AG08396 (cell line): ENCODE data around the gene FUBP3.
A peak's percentile ranks its signal among the peaks of the same experiment; 100 is the strongest.

Experiments
- DNase-seq: peaks from one replicate; pipeline ENCODE4 v3.0.0; 2012; ENCODE audit warnings: low spot score, mixed read lengths

Gene FUBP3, protein sequence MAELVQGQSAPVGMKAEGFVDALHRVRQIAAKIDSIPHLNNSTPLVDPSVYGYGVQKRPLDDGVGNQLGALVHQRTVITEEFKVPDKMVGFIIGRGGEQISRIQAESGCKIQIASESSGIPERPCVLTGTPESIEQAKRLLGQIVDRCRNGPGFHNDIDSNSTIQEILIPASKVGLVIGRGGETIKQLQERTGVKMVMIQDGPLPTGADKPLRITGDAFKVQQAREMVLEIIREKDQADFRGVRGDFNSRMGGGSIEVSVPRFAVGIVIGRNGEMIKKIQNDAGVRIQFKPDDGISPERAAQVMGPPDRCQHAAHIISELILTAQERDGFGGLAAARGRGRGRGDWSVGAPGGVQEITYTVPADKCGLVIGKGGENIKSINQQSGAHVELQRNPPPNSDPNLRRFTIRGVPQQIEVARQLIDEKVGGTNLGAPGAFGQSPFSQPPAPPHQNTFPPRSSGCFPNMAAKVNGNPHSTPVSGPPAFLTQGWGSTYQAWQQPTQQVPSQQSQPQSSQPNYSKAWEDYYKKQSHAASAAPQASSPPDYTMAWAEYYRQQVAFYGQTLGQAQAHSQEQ

DNA sequence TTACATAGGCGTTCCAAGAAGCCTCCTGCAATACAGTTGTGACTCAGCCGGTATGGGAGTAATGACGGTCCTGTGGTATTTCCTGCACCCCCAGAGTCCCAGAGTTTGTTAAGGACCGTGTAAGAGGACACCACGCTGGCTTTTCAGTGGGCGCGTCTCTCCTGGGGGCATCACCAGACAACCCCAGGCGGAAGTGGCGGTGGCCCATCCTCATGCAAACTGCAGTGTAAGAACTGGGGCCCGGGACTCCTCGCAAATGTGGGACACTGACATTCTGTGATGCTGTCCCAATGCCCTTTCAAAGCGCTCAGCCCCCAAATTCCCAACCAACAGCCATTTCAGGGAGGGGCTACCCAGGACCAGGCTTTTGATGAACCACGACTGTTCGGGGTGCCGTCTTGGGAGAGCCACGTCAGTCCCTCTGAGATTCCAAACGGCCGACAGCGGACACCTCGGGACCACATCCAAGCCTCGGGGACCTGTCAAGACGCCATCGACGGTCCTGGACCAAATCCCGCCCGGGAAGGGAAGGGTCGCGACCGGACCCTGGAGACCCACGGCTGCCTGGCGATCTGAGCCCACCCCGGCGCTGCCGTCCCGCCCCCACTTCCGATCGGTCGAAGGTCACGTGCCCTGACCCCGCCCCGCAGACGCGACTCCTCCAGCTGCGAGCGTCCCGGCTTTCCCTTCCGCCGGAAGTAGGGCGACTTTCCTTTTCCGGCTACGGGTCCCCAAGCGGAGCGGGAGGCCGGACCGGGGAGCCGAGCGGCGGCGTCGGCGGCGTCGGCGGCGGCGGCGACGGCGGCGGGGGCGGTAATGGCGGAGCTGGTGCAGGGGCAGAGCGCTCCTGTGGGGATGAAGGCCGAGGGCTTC is at the start of gene FUBP3:
Gene FUBP3 (plus strand): TSS at position 713 of the 873 bp plus-strand sequence. CDS start 104 bp downstream, at position 817.
- peak; percentile 98 for DNase-seq

DNA sequence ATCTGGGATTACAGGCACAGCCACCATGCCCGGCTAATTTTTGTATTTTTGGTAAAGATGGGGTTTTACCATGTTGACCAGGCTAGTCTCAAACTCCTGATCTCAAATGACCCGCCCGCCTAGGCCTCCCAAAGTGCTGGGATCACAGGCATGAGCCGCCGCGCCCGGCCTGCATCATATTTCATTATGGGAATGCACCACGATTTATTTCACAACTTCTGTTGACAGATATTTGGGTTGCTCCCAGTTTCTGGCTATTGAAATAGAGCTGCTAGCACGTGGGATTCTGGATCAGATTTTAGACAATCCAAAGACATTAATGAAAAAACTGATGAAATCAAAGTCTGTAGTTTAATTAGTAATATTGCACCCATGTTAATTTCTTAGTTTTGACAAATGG is 48.4 kb upstream of the FUBP3 start:
- DNase-seq = no peak

DNA sequence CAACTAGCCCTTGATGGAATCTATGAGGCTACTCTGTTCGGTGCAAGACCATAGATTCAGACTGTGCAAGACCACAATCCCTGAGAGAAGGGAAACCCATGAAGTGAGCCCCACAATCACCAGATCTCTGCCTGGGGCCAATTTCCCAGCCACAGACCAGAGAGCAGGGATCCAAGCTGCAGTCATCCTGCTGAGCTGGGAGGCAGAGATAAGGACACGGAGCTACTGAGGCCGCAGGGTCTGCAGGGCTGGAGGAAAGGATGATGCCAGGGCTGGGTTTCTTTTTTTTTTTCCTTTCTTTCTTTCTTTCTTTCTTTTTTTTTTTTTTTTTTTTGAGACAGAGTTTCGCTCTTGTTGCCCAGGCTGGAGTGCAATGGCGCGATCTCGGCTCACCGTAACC is 47.7 kb upstream of the FUBP3 start:
- DNase-seq = no peak

DNA sequence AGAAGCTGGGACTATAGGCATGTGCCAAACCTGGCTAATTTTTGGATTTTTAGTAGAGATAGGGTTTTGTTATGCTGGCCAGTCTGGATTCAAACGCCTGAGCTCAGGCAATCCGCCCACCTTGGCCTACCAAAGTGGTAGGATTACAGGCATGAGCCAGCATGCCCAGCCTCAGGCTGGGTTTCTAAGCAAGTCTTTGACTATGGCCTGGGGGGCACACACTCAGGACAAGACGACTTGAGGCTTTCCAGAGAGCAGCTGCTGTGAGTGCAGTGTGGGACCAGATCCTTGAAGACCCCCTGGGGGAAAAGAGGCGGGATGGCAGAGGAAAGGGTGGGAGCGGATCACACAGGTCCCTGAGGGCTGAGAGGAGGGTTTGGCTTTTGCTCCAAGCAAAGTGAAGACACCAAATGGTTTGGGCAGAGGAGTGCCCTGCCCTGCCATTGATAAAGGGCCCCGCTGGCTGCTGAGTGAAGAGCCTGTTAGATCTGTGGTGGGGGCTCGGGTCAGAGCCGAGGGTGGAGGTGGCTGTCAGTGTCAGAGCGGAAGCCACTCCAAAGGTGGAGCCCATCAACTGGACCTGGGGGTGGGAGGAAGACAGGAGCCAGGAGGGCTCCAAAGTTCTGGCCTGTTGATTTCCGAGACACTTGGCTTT is 46.8 kb upstream of the FUBP3 start:
- DNase-seq = no peak

DNA sequence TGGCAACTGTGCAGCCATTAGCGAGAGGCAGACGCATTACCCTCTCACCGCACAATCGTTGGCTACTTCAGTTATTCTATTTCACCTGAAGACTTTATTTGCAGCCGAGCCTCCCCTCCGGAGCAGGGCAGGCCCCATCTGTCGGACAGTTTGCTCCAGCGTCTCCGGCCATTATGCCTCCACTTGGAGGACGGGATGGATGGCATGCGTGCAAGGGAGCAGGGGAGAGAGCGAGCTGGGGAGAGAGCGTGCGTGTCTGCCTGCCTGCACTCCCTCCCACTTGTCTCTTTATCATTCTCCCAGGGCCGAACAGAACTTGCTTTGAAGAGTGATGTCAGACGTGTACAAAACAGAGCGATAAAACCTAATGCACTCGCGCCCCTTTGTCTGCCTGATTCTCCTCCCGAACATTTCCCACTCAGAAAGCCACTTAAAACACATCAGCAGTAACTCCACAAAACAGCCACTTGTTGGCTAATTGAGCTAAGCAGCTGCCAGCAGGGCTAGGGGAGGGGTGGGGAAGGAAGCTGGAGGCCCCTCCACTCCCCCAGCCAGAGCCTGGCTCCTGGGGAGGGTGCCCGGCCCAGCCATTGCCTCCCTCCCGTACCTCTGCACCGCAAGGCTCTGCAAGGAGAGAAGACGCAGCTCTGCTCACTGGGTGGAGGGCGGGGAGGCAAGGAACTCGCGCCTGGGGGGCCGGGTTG is 43.4 kb upstream of the FUBP3 start:
- DNase-seq = peak; percentile 69

DNA sequence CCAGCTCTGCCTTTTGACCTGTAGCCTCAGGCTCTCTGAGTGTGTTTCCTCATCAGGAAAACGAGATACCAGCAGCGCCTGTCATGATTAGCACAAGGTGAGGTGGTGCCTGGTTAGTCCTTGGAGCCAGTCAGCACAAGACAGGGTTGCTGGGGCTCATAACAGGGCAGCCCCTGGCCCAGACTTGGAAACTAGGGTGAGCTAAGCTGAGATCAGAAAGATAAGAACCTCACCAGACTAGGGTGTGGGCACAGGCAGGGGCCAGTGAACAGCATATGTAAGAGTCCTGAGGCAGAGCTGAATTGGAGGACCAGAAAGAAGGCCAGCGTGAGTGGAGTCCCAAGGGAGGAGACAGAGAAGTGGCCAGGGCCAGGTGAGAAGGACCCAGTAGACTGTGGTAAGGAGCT is 42.7 kb upstream of the FUBP3 start:
- DNase-seq = no peak

DNA sequence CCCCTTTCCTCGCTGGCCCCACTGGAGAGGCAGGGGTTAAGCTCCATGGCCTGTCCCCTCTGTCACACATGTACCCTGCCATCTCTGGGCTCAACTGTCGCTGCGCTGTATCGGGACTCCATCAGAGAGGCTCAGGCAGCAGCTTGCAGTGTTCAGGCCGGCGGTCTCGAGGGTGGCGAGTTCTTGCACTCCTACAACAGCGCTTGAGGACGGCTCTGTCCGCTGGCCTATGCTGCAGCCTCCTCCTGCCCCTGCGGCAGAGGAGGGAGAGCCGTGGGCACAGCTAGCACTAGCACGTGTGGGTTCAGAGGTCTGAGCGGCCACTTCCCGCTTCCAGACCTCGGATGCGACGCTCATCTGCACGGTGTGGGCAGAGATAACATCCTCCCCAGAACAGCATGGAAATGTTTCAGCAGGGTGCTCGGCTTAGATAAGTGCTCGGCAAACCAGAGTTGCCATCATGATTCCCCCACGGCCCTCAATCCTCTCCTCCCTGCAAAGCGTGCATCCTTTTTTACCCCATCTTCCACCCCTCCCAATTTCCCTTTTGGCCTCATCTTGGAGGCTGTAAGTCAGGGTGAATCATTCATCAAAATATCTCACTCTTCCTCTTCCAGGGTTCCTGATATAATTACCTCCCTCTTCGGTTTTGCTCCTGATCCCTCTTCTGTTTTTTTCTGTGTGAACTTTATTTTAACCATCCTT is 41.9 kb upstream of the FUBP3 start:
- DNase-seq = no peak

DNA sequence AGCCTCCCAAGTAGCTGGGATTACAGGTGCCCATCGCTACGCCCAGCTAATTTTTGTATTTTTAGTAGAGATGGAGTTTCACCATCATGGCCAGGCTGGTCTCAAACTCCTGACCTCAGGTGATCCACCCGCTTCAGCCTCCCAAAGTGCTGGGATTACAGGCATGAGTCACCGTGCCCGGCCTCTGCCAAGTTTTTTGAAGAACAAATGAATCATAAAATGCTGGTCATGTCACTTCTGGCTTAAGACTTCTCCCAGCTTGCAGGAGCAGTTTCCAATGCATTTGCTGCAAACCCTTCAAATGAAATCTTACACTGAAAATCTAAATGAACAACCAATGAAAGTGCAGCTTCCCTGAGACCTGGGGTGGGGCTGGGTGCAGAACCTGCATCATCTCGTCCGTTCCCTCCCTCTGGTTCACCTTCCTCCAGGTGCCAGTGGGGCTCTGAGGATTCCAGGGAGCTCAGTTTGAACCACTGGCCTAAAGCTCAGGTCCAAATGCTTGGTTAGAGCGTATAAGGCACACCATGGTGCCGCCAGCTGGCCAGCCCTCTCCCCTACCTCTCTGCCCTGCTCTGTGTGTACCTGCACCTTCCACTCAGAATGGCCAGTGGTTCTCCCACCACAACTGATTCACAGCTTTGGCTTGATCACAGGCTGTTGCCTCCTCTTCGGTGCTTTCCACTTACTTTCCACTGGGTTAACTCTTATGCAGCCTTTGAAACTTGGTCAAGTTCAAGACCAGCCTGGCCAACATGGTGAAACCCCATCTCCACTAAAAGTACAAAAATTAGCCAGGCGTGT is 39.8 kb upstream of the FUBP3 start:
- DNase-seq = peak; percentile 49

DNA sequence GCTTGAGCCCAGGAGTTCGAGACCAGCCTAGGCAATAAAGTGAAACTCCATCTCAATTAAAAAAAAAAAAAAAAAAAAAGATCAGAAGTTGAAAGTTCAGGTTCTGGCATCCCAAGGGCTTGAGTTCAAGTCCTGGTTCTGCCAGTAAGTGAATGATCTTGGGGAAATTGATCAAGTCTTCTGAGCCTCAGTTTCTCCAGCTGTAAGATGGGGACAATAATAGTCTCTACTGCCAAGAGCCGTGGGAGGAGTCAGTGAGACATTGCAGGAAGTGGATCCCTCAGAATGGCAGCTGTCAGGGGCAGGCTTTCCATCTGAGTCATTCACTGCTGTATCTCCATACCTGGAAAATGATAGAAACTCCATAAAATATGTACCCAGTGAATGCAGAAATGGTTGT is 37.8 kb upstream of the FUBP3 start:
- no peak for DNase-seq

DNA sequence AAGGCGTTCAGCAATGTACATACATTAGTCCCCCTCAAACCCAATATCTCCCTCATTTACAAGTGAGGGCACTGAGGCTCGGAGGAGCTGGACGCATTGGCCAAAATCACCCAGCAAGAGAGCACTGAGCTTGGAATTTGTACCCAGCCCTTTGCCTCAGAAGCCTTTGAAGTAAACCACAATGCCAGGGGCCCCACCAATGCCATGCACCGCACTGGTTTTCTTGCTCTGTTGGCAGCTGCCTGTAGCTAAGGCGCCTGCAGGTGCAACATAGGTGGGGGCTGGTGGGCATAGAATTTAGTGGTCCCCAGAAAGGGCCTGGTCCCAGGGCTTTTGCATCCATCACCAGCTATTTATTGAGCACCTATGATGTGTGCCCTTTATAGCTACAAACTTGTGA is 37.3 kb upstream of the FUBP3 start:
- no peak for DNase-seq

DNA sequence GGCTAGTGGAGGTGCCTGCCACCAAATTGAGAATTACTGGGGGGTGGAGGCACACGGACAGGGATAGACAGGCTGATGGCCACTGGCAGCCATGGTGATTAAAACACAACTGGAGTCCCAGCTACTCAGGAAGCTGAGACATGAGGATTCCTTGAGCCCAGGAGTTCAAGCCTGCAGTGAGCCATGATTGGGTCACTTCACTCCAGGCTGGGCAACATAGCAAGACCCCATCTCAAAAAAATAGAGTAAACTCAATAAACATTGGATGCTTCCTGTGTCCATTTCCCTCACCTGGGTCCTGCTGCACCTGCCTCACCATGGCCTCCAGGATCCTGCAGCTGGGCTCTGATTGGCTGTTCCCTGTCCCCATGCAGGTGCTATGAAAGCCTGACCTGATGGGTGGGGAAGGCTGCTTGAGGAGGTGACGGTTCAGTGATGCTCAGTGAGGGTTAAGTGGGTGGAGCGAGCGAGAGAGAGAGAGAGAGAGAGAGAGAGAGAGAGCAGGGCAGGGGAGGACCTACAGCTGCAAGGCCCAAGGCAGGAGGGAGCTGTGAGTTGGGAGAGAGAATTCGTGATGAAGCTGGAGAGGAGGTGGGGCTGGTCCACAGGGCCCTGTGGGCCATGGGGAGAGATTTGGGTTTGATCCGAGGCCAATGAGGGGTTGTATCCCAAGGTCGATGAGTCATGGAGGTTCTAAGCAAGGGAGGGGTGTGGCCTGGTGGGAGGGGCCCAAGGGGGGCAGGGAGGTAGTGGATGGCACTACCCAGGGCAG is 36.7 kb upstream of the FUBP3 start:
- DNase-seq = no peak

DNA sequence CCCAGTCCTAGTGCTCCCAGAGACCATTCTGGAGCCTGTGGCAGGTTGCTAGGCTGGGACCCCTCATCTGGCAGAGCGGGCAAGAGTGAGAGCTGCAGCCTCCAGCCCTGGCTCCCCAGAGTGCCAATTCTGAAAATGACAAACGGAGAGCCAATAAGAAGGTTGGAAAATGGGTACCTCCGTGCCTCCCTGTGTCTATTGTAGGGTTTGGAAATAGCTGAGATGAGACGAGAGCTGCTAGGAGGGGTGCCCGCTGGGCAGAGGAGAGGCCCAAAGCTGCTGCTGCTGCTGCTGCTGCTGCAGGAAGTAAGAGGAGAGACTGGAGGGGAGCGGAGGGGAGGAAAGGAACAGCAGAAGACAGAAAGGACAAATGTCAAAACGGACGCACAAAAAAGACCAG is 36.0 kb upstream of the FUBP3 start:
- no peak for DNase-seq

DNA sequence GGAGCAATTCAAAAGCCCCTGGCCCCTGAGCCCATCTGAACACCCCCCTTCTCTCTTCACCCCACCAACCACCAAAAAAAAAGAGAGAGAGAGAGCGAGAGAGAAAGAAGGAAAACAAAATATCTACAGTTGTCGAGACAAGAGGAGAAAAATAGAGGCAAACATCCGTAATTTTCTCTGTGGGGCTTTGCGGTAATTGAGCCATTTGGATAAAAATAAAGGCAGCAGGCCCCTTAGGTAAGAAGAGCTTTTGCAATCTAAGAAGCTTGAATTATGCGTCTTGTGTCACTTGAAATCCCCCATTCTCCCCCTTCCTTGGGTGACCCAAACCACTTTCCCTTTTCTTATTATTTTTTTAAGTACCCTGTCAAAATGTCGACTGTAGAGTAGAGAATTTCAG is 35.5 kb upstream of the FUBP3 start:
- DNase-seq = no peak

DNA sequence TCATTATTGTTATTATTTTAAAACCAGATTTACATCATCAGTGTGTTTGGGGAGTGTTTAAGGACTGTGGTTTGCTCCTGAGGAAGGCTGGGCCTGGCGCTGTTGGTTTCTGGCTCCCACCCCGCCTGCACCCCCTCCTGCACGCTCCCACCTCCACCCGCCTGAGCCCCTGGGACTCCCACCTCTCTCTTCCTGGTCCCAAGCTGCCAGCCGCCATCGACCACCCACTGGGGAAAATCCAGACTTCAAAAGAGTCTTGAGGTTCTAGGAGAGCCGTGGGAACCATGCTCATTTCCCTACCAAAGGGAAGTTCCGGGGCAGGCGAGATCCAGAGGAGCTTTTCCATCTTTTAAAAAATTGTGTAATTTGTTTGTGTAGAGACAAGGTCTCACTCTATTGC is 35.0 kb upstream of the FUBP3 start:
- no peak for DNase-seq

DNA sequence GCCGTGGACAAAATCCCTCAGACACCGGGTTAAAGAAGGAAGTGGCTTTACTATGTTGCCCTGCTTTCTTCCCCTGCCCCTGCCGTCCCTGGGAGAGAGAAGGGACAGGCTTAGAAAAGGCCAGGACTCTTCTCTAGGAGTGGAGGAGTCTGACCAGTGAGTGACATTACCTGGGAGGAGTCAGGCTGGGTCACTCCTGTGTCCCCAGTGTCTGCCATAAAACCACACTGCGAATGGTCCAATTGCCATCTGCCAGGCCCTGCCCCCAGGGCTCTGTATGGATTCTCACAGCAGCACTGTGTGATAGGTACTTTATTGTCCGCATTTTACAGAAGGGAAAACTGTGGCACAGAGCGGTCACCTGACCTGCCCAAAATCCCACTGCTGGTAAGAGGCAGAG is 31.3 kb upstream of the FUBP3 start:
- DNase-seq = no peak

DNA sequence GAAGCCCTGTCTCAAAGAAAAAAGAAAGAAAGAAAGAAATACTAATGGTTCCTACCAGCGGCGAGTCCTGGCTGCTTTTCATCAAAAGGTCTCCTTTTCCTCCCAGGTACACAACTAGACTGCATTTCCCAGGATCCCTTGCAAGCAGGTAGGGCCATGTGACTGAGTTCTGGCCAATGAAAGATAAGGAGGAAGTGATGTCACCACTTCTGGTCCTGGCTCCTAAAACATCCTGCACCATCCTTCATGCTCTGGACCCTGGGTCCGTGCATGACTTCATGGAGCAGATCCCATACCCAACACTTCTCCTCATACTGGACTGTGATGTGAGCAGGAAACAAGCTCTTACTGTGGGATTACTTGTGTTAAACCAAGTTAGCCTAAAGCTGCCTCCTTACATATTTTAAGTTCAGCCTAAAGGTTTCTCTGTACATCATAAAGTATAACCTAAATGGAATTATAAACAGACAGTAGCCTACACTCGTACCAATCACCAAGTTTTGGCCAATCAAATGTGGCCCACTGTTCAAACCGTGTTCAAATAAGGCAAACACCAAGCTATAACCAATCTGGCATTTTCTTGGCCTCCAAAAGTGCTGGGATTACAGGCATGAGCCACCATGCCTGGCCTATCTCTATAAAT is 30.2 kb upstream of the FUBP3 start:
- no peak for DNase-seq

DNA sequence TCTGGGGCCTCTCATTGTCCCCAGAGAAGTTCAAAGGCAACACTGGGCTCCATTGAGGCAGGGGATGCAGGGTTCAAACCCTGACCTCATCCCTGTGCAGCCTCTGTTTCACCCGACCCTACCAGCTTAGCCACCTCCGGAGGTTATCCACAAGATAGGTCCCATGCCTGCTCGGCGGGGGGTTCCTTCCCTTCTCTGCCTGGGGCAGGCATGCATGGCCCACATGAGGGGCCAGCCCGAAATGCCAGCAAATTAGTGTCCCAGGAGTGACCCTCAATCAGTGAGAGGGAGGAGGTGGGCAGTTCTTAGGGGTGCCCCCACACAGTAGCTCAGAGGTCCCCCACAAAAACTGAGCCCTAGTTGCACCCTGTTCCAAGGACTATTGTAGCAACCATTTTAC is 24.8 kb upstream of the FUBP3 start:
- no peak for DNase-seq

DNA sequence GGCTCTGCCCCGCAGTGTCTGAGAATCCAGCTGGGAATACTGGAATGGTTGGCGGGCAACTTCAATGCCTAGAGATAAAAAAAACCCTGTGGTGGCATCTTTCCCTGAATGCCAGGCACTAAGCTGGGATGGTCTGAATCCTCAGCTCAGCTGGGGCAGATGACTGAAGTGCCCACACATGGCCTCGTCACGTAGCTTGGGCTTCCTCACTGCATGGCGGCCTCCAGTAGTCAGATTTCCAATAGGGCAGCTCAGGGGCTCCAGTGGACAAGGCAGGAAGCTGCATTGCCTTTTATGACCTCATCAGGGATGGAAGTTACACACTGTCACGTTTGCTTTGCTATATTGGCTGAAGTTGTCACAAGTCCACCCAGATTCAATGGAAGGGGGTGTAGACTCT is 24.3 kb upstream of the FUBP3 start:
- no peak for DNase-seq

DNA sequence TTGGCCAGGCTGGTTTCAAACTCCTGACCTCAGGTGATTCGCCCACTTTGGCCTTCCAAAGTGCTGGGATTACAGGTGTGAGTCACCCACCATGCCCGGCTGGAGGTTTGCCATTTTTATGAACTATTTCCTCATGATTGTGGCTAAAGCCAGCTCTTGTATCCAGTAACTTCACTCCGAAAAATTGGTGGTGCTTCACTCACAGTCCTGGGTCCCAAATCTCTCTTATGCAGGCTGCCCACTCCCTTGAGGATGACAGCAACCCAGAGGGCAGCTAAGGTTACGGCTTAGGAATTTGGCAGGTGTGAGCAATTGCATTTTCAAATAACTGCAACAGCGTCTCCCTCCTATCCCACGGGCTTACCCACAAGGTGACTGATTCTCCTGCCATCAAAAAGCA is 23.4 kb upstream of the FUBP3 start:
- no peak for DNase-seq
